ENCODE measurements around the gene SULT4A1. TPM values are rescaled to one million over a fixed set of nuclear protein-coding genes. Genes with fewer than 3 reads are reported as not detected.

The SULT4A1 gene
- polyA plus RNA-seq, 3 donors, result not detected

DNA sequence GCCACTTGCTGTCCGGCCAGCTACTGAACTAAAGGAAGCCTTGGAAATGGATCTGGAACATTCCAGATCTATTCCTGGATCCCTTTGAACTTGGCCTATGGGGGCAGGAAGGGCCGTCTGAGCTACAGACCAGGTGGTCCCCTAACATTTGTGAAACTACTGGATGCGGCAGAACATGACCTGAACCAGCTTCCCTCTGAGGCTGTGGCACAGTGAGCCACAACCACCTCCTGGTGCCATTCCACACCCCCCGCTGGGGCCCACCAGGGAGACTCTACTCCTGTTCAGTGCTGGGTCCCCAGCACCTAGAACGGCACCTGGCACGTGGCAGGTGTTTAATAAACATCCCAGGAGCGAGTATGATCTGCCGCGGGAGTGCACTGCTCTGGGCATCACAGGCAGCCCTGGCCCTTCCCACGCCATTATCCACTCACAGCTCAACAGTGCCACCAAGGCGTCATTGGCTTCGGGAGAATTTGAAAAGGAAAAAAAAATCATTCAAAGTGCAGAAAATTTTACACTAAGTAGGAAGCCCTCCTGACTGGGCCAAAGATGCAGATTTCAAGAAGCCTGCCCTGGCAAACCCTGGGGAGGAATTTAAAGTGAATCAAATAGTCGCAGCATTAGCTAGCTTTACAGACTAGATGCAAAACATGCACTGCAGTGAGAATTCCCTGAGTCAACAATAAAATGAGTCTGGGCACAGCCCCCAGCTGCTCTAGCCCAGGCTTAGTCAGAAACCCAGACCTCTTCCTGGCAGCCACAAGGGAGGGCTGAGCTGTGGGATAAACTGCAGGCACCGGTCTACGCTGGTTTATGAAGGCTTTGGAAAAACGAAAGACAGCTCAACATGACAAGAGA, 35.9 kb downstream of the SULT4A1 start:
- H3K4me2 ChIP-seq (replicated peaks; ENCODE audit: extremely low read depth, low read length, poor library complexity, severe bottlenecking), result no peak overlapping the region
- H3K9me3 ChIP-seq (replicated peaks in 1 of 2; ENCODE audit: control insufficient read depth in 1 of 2, insufficient read depth in 1 of 2, low read length in 2 of 2), result no peaks in the 10 kb centered on the region
- 86% methylated on average over 9 of the region's 16 CpGs for WGBS (ENCODE audit: insufficient coverage)
- no peak overlapping the region for H3K27ac ChIP-seq (ENCODE audit: low read depth in 1 of 2, low read length in 2 of 2)
- DNase-seq, result no peak
- TF ChIP-seq, protein P1, sequence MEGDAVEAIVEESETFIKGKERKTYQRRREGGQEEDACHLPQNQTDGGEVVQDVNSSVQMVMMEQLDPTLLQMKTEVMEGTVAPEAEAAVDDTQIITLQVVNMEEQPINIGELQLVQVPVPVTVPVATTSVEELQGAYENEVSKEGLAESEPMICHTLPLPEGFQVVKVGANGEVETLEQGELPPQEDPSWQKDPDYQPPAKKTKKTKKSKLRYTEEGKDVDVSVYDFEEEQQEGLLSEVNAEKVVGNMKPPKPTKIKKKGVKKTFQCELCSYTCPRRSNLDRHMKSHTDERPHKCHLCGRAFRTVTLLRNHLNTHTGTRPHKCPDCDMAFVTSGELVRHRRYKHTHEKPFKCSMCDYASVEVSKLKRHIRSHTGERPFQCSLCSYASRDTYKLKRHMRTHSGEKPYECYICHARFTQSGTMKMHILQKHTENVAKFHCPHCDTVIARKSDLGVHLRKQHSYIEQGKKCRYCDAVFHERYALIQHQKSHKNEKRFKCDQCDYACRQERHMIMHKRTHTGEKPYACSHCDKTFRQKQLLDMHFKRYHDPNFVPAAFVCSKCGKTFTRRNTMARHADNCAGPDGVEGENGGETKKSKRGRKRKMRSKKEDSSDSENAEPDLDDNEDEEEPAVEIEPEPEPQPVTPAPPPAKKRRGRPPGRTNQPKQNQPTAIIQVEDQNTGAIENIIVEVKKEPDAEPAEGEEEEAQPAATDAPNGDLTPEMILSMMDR (IDR thresholded peaks at IDR 0.05), result no peak
- no peaks in the 10 kb centered on the region for H3K79me2 ChIP-seq (ENCODE audit: insufficient read depth, low read length)
- Mint-ChIP-seq H3K4me3 (no peak overlapping the region), H3K27me3 (ENCODE audit: low read depth in 3 of 3) (peaks cover 4 to 10% (median 9%) of the 10 kb centered on the region in 3 donors), H3K9me3 (peaks cover 0 to 2% (median 0%) of the 10 kb centered on the region in 7 donors), H3K27ac (no peak overlapping the region), H3K36me3 (no peaks in the 10 kb centered on the region), H3K4me1 (no peaks in the 10 kb centered on the region)
- H3K4me1 ChIP-seq (ENCODE audit: control insufficient read depth in 1 of 2, insufficient read depth in 2 of 2, low read length in 2 of 2), result no peaks in the 10 kb centered on the region
- H2AFZ ChIP-seq (ENCODE audit: insufficient read depth, low read depth, low read length, poor library complexity, severe bottlenecking), result no peak overlapping the region
- no peak overlapping the region for H3K9ac ChIP-seq (ENCODE audit: insufficient read depth, low read length, poor library complexity, severe bottlenecking)
- no peaks in the 10 kb centered on the region for H4K20me1 ChIP-seq (ENCODE audit: insufficient read depth, low read length)
- no peaks in the 10 kb centered on the region for H3K27me3 ChIP-seq (ENCODE audit: control insufficient read depth in 2 of 2, insufficient read depth in 2 of 2, low read length in 2 of 2)
- no peaks in the 10 kb centered on the region for H3K36me3 ChIP-seq (replicated peaks in 1 of 2; ENCODE audit: control insufficient read depth in 1 of 2, insufficient read depth in 2 of 2, low read length in 2 of 2)
- no peak overlapping the region for H3K4me3 ChIP-seq (replicated peaks in 1 of 3; ENCODE audit: low read depth in 2 of 3, low read length in 3 of 3)
- intact Hi-C loops (cut with micrococcal nuclease), result no loop called here

- Histone ChIP-seq H3K4me1 (ENCODE audit: control insufficient read depth in 1 of 2, insufficient read depth in 2 of 2, low read length in 2 of 2) (no peaks in the 10 kb centered on the region), H3K9ac (ENCODE audit: insufficient read depth, low read length, poor library complexity, severe bottlenecking) (no peak overlapping the region), H3K27me3 (ENCODE audit: control insufficient read depth in 2 of 2, insufficient read depth in 2 of 2, low read length in 2 of 2) (no peaks in the 10 kb centered on the region), H3K4me2 (replicated peaks; ENCODE audit: extremely low read depth, low read length, poor library complexity, severe bottlenecking) (no peak overlapping the region), H4K20me1 (ENCODE audit: insufficient read depth, low read length) (no peaks in the 10 kb centered on the region), H3K9me3 (replicated peaks in 1 of 2; ENCODE audit: control insufficient read depth in 1 of 2, insufficient read depth in 1 of 2, low read length in 2 of 2) (no peaks in the 10 kb centered on the region), H2AFZ (ENCODE audit: insufficient read depth, low read depth, low read length, poor library complexity, severe bottlenecking) (no peak overlapping the region), H3K4me3 (replicated peaks in 1 of 3; ENCODE audit: low read depth in 2 of 3, low read length in 3 of 3) (no peak overlapping the region), H3K36me3 (replicated peaks in 1 of 2; ENCODE audit: control insufficient read depth in 1 of 2, insufficient read depth in 2 of 2, low read length in 2 of 2) (no peaks in the 10 kb centered on the region), H3K27ac (ENCODE audit: low read depth in 1 of 2, low read length in 2 of 2) (no peak overlapping the region), H3K79me2 (ENCODE audit: insufficient read depth, low read length) (no peaks in the 10 kb centered on the region)
- Mint-ChIP-seq H3K27ac (no peak overlapping the region), H3K9me3 (peaks cover 0 to 2% (median 0%) of the 10 kb centered on the region in 7 donors), H3K27me3 (ENCODE audit: low read depth in 3 of 3) (peaks cover 5 to 11% (median 10%) of the 10 kb centered on the region in 3 donors), H3K36me3 (no peaks in the 10 kb centered on the region), H3K4me1 (no peaks in the 10 kb centered on the region), H3K4me3 (no peak overlapping the region)
- 88% methylated on average over 8 of the region's 11 CpGs for WGBS (ENCODE audit: insufficient coverage)
- TF ChIP-seq, protein P1 (IDR thresholded peaks at IDR 0.05), result no peak
- DNase-seq, result no peak
- intact Hi-C loops (cut with micrococcal nuclease), result no loop called here
Measured at GRCh38 chr22:43825651-43826050, 36.7 kb downstream of the SULT4A1 start.
